ENCODE results near the gene AGTRAP. TPM values are rescaled to one million over a fixed set of nuclear protein-coding genes. Genes with fewer than 3 reads are reported as not detected.

The AGTRAP gene
- total RNA-seq, 1 experiment from 2014 or later = 77.7 TPM

DNA sequence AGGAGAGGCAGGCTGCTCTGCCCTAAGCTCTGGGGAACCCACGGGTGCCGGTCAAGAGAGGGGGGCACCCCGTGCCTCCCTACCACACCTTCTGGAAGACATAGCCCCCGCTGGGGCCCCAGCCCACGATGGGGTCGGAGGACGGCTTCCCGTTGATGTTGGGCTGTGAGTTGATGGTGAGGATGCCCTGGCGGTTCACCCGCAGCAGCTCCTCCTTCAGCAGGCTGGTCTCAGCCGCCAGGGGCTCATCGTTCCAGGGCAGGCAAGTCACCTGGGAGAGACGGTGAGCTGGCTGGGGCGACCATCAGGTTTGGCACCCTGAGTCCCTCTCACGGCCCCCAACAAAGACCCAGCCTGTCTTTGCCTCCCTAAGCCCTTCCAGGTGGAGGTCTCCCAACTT, 57.9 kb downstream of the AGTRAP start:
- DNase-seq = no peak
- no TSS peak for BruUV-seq (replicated peaks)
- H2AFZ ChIP-seq = no peak overlapping the region
- H3K27ac ChIP-seq = no peak overlapping the region
- H3K27me3 ChIP-seq (ENCODE audit: insufficient read depth, low read depth) = no peaks in the 10 kb centered on the region
- TF ChIP-seq EZH2 (IDR thresholded peaks at IDR 0.05; ENCODE audit: low read depth) = no peak
- TF ChIP-seq, protein P1, sequence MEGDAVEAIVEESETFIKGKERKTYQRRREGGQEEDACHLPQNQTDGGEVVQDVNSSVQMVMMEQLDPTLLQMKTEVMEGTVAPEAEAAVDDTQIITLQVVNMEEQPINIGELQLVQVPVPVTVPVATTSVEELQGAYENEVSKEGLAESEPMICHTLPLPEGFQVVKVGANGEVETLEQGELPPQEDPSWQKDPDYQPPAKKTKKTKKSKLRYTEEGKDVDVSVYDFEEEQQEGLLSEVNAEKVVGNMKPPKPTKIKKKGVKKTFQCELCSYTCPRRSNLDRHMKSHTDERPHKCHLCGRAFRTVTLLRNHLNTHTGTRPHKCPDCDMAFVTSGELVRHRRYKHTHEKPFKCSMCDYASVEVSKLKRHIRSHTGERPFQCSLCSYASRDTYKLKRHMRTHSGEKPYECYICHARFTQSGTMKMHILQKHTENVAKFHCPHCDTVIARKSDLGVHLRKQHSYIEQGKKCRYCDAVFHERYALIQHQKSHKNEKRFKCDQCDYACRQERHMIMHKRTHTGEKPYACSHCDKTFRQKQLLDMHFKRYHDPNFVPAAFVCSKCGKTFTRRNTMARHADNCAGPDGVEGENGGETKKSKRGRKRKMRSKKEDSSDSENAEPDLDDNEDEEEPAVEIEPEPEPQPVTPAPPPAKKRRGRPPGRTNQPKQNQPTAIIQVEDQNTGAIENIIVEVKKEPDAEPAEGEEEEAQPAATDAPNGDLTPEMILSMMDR (conservative IDR thresholded peaks at IDR 0.05) = no peak
- POLR2A ChIA-PET (ENCODE audit: unreplicated experiment) = no interaction called here
- no peaks in the 10 kb centered on the region for H3K9me2 ChIP-seq (ENCODE audit: insufficient read depth)
- intact Hi-C loops (cut with micrococcal nuclease; ENCODE audit: unreplicated experiment) = no loop called here
- peaks cover 4% of the 10 kb centered on the region; the same call in 1 of the 2 replicates for H3K4me1 ChIP-seq (replicated peaks; ENCODE audit: insufficient read depth)
- no peaks in the 10 kb centered on the region for H3K79me2 ChIP-seq (ENCODE audit: low read depth)
- CTCF ChIA-PET = no interaction called here
- H3K4me3 ChIP-seq = no peak overlapping the region
- no peak overlapping the region for H3K4me2 ChIP-seq
- H4K20me1 ChIP-seq (ENCODE audit: insufficient read depth) = no peaks in the 10 kb centered on the region
- no peaks in the 10 kb centered on the region for H3K9me3 ChIP-seq (ENCODE audit: insufficient read depth, low read depth)
- no peaks in the 10 kb centered on the region for H3K36me3 ChIP-seq (ENCODE audit: low read depth)
- H3F3A ChIP-seq (ENCODE audit: insufficient read depth, low read depth) = no peaks in the 10 kb centered on the region

DNA sequence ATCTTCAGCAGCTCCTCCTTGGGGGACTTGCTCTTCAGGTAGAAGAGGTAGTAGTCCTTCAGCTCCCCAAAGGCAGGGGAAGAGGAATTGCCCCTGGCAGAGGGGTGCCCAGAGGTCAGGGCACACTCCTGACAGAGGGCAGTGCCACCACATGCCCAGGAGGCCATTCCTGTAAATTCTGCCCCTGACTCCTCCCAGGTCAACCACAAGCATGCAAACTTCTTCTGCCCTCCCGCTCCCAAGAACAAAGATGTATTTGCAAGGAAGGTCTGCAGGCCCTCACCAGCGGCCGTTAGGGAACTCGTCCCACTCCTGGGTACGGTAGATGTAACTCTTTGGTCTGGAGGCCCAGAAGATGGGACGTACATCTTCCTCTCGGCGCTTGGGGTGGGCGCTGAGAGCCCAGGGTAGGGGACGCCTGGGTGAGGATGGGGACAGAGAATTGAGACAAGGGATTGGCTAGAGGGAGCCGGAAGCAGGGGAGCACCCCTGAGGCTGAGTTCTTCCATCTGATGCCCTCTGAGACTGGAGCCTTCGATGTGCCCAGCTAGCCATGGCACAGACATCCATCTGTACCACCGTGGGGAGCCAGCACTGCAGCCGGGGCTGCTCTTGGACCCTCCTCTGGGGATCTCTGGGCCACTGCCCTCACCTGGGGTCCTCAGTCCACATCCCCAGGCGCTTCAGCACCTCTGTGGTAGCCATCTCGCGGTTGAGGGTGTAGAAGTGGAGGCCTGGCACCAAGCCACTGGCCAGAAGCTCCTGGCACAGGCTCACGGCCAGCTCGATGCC, 58.7 kb downstream of the AGTRAP start:
- intact Hi-C loops (cut with micrococcal nuclease; ENCODE audit: unreplicated experiment) = no loop called here
- BruUV-seq (replicated peaks) = no TSS peak
- Histone ChIP-seq H3K36me3 (ENCODE audit: low read depth) (no peaks in the 10 kb centered on the region), H3K79me2 (ENCODE audit: low read depth) (no peaks in the 10 kb centered on the region), H3K4me3 (no peak overlapping the region), H3K4me1 (replicated peaks; ENCODE audit: insufficient read depth) (peaks cover 4% of the 10 kb centered on the region; the same call in 1 of the 2 replicates), H2AFZ (no peak overlapping the region), H3K9me3 (ENCODE audit: insufficient read depth, low read depth) (no peaks in the 10 kb centered on the region), H3K4me2 (no peak overlapping the region), H3K27me3 (ENCODE audit: insufficient read depth, low read depth) (no peaks in the 10 kb centered on the region), H3K9me2 (ENCODE audit: insufficient read depth) (no peaks in the 10 kb centered on the region), H3K27ac (no peak overlapping the region), H4K20me1 (ENCODE audit: insufficient read depth) (no peaks in the 10 kb centered on the region), H3F3A (ENCODE audit: insufficient read depth, low read depth) (no peaks in the 10 kb centered on the region)
- DNase-seq = peak in 1 of 2 experiments; percentile 68
- POLR2A ChIA-PET (ENCODE audit: unreplicated experiment) = no interaction called here
- TF ChIP-seq EZH2 (IDR thresholded peaks at IDR 0.05; ENCODE audit: low read depth) = no peak
- TF ChIP-seq, protein P1 (conservative IDR thresholded peaks at IDR 0.05) = no peak
- CTCF ChIA-PET = no interaction called here

DNA sequence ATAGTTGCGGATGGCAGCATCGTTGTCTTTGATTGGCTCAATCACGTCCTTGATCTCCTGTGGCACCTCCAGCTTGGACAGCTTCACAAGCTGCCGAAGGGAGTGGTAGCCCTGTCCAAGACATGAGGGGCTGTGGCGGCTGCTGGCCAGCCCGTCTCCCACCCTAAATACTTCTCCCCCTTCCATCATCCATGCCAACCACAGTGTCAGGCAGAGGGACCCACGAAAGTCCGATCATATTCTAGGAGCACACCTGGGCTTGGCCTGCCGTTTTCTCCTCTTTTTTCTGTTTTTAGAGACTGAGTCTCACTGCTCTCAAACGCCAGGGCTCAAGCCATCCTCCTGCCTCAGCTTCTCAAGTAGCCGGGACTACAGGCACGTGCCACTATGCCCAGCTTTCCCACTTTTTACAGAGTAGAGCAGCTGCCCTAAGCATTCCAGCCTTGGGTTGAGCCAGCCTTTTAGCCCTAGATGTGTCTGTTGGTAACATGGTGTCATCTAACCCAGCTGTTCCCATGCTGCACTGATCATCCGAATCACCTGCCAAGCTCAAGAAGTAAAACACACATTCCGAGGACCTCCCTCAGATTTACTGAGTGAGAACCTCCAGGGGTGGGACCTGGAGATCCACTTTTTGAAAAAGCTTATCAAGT, 59.4 kb downstream of the AGTRAP start:
- Histone ChIP-seq H3K9me2 (ENCODE audit: insufficient read depth) (no peaks in the 10 kb centered on the region), H3K27ac (no peak overlapping the region), H3K79me2 (ENCODE audit: low read depth) (no peaks in the 10 kb centered on the region), H3K9me3 (ENCODE audit: insufficient read depth, low read depth) (no peaks in the 10 kb centered on the region), H2AFZ (no peak overlapping the region), H4K20me1 (ENCODE audit: insufficient read depth) (no peaks in the 10 kb centered on the region), H3F3A (ENCODE audit: insufficient read depth, low read depth) (no peaks in the 10 kb centered on the region), H3K27me3 (ENCODE audit: insufficient read depth, low read depth) (no peaks in the 10 kb centered on the region), H3K4me1 (replicated peaks; ENCODE audit: insufficient read depth) (peaks cover 4% of the 10 kb centered on the region; the same call in 1 of the 2 replicates), H3K4me2 (no peak overlapping the region), H3K36me3 (ENCODE audit: low read depth) (no peaks in the 10 kb centered on the region), H3K4me3 (no peak overlapping the region)
- ChIA-PET POLR2A (ENCODE audit: unreplicated experiment) (no interaction called here), CTCF (interaction anchor here (0.5 kb wide), 1 partner anchor 172 kb away, joined by 3 read pairs; no protein-coding TSS in a partner anchor)
- intact Hi-C loops (cut with micrococcal nuclease; ENCODE audit: unreplicated experiment) = no loop called here
- no peak for DNase-seq
- no TSS peak for BruUV-seq (replicated peaks)
- TF ChIP-seq EZH2 (IDR thresholded peaks at IDR 0.05; ENCODE audit: low read depth) = no peak
- TF ChIP-seq, protein P1 (conservative IDR thresholded peaks at IDR 0.05) = no peak

Data from PC-9 (cell line).